GM23248 (cell line): ENCODE measurements around the gene CCDC150.

ENCODE experiments used
- EZH2 ChIP-seq: fragments of 200-600 bp; sonication (generic); IDR thresholded peaks from 2 replicates; pipeline ENCODE4 v1.6.1; 2018; ENCODE audit warnings: antibody characterized with exemption, mild to moderate bottlenecking; ENCODE audit not compliant: insufficient read depth, poor library complexity, severe bottlenecking
- EZH2phosphoT487 ChIP-seq: fragments of 200-600 bp; sonication (generic); IDR thresholded peaks from 2 replicates; pipeline ENCODE4 v1.6.1; 2018; ENCODE audit warnings: antibody characterized with exemption, moderate library complexity, mild to moderate bottlenecking, low read depth; ENCODE audit not compliant: insufficient read depth

- TF ChIP-seq EZH2 = no peak
- no peak for TF ChIP-seq EZH2phosphoT487
These were observed 20.9 kb upstream of the CCDC150 start for GRCh38 chr2:196618661-196619060.
